Myocyte (in vitro differentiated cells): ENCODE results near the gene PSMD2. TPM values are rescaled to one million over a fixed set of nuclear protein-coding genes. Genes with fewer than 3 reads are reported as not detected.

Source experiments
- DNase-seq: peaks from one replicate; pipeline ENCODE4 v3.0.0-alpha.2; 2012; ENCODE audit warnings: low read depth
- total RNA-seq: library from RNA; depleted of rRNA; stranded (reverse); fragments of >200 nt; gene quantifications from 2 replicates; pipeline ENCODE4 v1.2.3, GENCODE V29; 2014

PSMD2 gene
- total RNA-seq, 1 donor from 2014 or later: 540 TPM

- no peak for DNase-seq
Measured at GRCh38 chr3:184315871-184316661, 17.0 kb downstream of the PSMD2 start.

DNA sequence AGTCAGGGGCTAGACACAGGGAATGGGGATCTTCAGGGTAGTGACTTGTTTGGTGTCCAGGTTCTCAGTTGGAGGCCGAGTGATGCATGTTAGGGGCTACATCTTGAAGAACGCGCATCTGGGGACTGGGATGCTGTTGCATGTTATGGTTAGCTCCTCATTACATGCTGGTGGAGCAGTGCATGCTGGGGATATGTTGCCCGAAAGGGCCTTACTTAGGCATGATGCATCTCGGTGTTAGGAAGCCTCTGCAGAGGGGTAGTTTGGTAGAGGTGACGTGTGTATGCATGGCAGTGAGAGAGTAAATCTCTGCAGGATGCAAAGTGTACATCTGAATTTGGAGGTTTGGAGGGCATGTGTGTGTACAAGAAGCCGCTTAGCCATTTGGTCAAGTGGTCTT, 17.8 kb downstream of the PSMD2 start:
- no peak for DNase-seq

DNA sequence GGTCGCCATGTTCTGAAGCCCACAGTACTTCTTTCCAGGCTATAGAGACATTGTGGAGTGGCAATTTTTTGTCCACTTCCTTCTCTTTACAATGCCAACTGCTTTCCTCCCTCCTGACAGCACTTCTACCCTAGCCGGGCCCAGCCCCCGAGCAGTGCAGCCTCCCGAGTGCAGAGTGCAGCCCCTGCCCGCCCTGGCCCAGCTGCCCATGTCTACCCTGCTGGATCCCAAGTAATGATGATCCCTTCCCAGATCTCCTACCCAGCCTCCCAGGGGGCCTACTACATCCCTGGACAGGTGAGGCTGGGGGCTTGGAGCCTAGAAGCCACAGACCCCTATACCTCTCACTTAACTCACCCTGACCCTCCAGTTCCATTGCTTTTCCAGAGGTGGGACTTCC, 18.2 kb downstream of the PSMD2 start:
- DNase-seq: no peak

- DNase-seq: peak; percentile 98
Measured at GRCh38 chr3:184320104-184320445, 21.0 kb downstream of the PSMD2 start.

- DNase-seq: no peak
Measured at GRCh38 chr3:184321666-184322065, 22.6 kb downstream of the PSMD2 start.

- no peak for DNase-seq
Measured at GRCh38 chr3:184322731-184323487, 23.9 kb downstream of the PSMD2 start.

DNA sequence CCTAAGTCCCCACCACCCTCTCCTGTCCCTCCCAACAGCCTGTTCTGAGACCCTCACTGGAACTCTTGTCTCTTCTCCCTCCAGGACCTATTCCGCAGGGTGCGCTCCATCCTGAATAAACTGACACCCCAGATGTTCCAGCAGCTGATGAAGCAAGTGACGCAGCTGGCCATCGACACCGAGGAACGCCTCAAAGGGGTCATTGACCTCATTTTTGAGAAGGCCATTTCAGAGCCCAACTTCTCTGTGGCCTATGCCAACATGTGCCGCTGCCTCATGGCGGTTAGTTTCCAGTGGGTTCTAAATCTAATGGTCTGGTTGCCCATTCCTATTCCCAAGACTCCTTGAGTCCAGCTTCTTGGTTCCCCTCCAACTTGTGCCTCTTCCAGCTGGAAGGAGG, 24.7 kb downstream of the PSMD2 start:
- no peak for DNase-seq

GRCh38 chr3:184325269-184325668, 26.2 kb downstream of the PSMD2 start:
- no peak for DNase-seq

GRCh38 chr3:184325715-184326369, 26.8 kb downstream of the PSMD2 start:
- no peak for DNase-seq

DNA sequence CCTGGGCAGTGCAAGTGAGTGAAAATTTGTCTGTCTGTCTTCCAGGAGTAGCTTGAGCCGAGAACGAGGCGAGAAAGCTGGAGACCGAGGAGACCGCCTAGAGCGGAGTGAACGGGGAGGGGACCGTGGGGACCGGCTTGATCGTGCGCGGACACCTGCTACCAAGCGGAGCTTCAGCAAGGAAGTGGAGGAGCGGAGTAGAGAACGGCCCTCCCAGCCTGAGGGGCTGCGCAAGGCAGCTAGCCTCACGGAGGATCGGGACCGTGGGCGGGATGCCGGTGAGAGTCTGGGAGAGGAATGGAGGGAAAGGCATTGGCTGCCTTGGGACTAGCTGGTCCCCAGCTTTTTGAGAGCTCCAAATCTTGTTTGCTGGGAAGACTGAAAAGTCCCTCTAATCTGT, 28.1 kb downstream of the PSMD2 start:
- DNase-seq: no peak

GRCh38 chr3:184328516-184328915, 29.5 kb downstream of the PSMD2 start:
- DNase-seq: no peak

DNA sequence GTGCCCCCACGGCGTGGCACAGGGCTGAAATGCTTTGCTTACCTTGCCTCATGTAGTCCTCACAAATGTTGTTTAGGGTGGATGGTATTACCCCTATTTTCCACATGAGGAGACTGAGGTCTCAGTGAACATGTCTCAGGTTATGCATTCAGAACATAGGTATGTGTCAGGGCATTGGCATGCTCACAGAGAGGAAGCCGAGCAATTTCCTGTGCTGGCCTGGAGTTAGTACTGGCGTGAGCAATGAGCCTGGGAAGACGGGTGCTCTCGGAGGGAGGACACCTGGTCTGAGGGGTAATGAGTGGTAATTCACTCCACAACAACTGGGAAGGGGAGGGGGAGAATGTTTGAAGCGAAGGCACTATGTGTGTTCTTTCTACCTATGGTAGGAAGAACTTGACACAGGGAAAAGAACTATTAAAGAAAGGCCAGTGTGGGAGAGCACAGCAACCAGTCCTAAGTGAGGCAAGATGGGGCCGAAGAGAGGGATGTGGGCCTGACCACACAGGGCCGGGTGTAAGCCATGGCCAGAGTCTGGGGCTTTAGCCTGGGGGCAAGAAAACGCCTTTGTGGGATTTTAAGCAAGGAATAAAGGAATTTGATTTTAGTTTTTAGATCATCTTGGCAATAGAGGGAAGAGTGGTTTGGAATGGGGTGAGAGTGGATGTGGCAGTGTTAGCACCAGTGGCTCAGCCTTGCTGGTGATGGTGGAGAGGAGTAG, 33.5 kb downstream of the PSMD2 start:
- DNase-seq: peak; percentile 37

DNA sequence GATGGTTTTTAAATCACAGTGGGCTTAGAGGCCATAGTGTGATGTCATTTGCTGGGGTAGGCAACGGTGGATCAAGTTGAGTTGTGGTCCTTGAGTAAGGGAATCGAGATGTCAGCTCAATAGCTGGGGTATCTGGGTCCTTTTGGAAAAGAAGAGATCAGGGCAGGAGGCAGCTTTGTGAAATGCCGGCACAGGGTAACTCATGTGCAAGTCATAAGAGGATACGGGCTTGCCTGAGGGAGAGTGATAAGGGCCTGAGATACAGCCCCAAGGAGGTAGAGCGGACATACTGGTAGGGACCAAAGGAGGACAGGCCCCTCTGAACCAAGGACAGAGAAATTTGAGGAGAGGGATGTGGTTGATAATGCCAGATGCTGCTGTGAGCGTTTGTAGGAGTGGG, 34.1 kb downstream of the PSMD2 start:
- DNase-seq: no peak

DNA sequence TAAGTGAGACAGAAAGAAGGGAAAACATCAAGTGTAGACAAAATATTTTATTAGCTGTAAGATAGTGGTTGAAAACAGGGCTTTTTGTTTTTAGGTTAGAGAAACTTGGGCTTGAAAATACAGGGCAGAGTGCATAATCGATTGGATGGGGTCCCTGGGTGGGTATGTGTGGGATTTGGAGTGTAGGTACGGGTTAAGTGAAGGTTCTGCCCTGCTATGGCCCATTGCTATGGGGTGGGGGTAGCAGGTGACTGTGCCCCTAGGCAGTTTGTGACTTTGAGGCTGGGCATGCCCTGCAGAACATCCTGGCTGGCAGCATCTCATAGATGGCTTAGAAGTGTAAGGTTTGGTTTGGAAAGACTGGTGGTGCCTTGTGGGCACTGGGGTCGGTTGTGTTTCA, 34.7 kb downstream of the PSMD2 start:
- DNase-seq: no peak

DNA sequence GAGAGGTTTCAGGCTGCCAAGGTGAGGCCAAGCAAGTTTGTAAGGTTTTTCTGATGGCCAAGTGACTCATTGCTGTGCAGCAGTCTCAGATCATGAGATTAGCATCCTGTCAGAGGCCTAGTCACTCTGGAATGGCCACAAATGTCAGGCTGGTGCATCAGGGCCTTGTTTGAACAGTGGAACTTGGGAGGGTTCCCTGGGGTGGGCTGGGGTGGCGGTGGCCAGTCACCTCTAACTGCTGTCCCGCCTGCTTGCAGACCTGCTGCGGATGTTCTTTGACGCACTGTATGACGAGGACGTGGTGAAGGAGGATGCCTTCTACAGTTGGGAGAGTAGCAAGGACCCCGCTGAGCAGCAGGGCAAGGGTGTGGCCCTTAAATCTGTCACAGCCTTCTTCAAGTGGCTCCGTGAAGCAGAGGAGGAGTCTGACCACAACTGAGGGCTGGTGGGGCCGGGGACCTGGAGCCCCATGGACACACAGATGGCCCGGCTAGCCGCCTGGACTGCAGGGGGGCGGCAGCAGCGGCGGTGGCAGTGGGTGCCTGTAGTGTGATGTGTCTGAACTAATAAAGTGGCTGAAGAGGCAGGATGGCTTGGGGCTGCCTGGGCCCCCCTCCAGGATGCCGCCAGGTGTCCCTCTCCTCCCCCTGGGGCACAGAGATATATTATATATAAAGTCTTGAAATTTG, 35.6 kb downstream of the PSMD2 start:
- peak; percentile 54 for DNase-seq

DNA sequence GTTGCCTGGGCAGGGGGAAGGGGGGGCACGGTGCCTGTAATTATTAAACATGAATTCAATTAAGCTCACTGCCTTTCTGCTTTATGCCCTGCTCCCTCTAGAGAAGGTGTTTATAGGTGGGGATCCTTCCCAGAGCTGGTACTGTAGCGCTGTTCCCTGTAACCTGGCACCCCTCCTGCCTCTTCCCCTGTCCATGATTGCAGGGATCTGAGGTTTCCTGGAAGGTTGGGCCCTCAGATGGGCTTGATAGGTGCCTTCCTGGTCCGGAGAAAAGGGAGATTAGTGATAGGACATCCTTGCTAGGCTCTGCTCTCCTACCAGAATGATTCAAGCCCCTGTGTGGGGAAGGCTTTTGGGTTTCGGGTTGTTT, 36.2 kb downstream of the PSMD2 start:
- no peak for DNase-seq

DNA sequence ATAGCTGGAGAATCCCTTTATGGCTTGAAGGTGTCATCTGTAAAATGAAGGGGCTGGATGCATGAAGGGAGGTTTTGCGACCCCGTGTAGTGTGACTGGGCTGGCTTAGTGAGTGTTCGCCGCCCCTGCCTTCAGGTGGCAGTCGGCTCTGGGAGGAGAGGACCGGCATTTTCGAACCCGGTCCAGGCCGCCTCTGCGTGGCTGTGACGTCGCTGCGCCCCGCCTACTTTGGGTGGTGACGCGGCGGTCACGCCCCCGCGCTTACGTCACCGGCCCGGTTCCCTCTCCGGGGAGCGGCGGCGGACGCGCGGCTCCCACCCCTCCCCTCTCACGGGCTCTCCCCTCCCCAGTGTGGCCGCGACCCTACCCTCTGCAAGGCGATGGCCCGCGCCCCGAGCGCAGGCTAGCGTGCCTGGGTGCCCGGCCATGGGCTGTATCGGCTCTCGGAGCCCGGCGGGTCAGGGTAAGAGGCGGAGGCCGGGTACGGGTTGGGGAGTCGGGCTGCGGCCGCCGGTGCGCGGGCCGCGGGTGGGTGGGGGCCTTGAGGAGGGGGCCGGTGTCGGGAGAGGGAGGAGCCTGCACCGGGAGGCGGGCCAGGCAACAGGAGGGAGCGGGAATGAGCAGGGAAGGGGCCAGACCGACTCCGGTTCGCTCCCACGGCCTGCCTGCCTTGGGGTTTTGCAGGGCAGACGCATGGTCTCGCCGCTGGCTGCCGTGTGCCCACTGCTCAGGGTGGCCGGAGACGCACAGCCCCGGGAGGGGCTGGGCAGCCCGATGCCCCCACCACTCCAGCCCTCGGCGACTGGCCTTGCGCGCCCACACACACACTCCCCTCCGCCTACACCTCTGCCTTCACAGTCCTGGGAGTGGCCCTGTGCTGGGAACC, 36.9 kb downstream of the PSMD2 start:
- peak; percentile 63 for DNase-seq

DNA sequence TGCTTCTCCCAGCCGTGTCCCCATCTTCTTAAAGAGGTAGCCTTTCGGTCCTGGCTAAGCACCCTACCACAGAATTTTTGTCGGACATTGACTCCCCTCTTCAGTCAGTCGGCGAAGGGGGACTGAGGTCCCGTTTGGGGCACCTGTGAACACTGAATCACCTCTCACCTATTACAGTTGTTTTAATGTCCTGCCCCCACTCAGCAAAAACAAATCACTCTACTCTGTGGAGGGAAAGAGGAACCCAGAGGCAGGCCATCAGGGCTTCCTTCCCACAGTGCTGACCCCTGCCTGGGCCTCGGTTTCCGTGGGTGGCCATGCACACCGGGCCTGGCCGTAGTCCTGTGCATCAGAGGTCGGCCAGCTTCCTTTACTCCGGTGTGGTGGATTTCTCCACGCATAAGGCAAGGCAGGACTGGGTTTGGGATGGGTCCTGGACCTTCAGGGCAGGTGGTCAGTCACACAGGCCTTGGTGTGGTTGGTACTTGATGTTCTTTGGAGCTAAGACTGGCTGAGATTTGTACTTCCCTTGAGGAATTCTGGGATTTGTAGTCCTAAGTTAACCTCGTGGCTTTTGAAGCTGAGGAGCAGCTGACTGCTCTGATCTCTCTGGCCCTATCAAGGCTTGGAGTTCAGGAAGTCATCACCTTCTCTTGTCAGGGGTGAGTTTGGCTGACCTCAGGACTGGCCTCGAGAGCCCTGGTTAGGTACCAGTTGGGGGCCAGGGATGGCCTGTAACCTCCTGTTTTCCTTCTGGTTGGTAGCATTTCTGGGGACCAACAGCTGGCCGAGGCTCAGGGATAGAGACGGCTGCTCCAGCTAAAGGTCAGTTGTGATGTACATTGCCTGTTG, 37.7 kb downstream of the PSMD2 start:
- peak; percentile 63 for DNase-seq

DNA sequence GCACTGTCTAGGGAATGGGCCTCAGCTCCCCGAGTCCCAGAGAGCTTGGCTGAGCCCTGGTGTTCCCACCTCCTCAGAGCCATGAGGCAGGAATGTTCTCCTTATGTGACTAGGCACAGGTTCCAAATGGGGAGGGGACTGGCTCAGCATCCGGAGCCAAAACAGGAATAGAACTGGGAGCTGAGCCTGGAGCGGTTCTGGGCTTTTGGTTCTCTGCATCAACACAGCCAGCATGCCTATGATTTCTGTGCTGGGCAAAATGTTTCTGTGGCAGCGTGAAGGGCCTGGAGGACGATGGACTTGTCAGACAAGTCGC, 38.3 kb downstream of the PSMD2 start, which contains the start of gene FAM131A:
Gene FAM131A (plus strand): TSS at position 202 of the 316 bp plus-strand sequence. CDS start 31 bp downstream, at position 233.
- no peak for DNase-seq
